ENCODE measurements around the gene PPP1R18.
"Not testable (repeated sequence)": the region's sequence is repeated elsewhere in the genome, so short reads cannot be mapped to it uniquely, and the experiment has no call there.

Gene PPP1R18

GRCh38 chr6:30666300-30666699 lies 20.1 kb downstream of the PPP1R18 start:
- peak in 1 of 2 donors; percentile 60 for DNase-seq (ENCODE audit: low read depth in 2 of 2)

DNA sequence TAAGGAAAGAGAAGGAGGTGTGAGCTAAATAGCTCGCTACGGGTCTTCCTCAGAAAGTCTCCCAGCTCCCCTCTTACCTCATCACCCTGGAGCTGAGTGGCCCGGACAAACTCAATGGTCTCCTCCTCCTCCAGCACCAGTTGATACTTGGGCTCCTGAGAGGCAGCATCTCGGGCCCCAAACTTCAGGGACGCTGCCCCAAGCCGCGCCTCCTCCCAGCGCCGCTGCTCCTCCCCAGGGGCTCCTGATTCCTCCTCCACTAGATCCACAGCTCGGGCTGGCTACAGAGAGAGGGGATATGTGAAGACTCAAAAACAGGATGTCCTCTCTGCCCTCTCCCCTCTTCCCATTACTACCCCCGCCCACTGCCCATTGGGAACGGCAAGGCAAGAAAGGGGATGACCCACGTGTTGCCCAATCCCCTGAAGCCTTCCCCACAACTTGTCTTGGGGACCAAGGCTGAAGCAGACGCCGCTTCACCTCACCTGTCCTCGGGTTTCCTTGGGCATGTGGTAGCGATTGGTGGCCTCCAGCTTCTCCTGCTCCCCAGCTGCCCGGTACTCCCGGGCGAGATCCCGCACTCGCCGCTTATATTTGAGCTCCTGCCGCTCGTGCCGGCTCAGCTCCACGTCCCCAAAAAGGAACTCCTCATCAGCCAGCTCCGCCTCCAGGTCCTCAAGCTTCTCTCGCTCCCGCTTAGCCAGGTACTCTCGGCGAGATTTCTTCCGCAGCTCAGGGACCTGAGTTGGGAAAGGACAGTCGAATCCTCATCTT lies 21.3 kb downstream of the PPP1R18 start:
- no peak for DNase-seq (ENCODE audit: low read depth in 2 of 2)

DNA sequence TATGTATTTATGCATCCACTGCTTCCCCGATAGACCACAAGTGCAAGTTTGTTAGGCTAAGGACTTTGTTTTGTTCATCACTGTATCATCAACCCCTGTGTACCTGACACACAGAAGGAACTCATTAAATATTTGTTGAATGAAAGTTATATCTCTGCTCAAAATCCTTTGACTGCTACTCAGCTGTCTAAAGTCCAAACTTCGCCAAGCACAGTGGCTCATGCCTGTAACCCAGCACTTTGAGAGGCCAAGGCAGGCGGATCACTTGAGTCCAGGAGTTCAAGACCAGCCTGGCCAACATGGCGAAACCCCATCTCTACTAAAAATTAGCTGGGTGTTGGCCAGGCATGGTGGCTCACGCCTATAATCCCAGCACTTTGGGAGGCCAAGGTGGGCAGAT lies 28.5 kb downstream of the PPP1R18 start:
- DNase-seq (ENCODE audit: low read depth in 2 of 2) = not testable (repeated sequence)

DNA sequence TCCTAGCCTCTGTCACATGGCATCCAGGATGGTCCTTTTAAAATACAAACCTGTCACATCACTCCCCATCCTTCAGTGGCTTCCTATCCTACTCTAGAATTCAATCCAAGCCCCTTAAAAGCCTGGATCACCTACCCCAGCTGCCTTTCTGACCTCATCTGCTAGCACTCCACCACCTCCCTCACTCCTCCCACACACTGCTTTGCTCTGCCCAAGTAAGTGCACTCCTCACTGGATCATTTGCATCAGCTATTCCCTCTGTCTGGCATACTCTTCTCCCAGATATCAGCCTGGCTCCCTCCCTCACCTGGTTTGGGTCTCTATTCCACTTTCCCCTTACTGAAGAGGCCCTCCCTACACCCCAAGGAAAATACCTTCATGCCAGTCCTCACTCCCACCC lies 29.0 kb downstream of the PPP1R18 start:
- no peak for DNase-seq (ENCODE audit: low read depth in 2 of 2)

GRCh38 chr6:30656513-30656912 lies 29.9 kb downstream of the PPP1R18 start:
- no peak for DNase-seq (ENCODE audit: low read depth in 2 of 2)

DNA sequence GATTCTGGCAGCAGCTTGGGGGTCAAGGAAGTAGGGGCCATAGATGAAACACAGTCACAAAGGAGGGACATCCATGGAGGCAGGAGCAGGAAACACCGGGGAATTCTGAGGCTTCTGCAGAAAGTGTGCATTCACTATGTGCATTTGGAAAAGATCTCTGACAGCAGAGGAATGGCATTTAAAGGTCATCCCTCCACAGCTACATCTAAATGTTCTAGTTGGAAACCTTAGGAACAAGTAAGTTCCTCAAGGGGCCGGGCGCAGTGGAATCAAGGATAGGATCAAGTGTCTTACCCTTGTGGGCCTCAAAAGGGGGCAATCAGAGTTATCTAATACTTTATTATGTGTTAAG lies 30.7 kb downstream of the PPP1R18 start:
- no peak for DNase-seq (ENCODE audit: low read depth in 2 of 2)

DNA sequence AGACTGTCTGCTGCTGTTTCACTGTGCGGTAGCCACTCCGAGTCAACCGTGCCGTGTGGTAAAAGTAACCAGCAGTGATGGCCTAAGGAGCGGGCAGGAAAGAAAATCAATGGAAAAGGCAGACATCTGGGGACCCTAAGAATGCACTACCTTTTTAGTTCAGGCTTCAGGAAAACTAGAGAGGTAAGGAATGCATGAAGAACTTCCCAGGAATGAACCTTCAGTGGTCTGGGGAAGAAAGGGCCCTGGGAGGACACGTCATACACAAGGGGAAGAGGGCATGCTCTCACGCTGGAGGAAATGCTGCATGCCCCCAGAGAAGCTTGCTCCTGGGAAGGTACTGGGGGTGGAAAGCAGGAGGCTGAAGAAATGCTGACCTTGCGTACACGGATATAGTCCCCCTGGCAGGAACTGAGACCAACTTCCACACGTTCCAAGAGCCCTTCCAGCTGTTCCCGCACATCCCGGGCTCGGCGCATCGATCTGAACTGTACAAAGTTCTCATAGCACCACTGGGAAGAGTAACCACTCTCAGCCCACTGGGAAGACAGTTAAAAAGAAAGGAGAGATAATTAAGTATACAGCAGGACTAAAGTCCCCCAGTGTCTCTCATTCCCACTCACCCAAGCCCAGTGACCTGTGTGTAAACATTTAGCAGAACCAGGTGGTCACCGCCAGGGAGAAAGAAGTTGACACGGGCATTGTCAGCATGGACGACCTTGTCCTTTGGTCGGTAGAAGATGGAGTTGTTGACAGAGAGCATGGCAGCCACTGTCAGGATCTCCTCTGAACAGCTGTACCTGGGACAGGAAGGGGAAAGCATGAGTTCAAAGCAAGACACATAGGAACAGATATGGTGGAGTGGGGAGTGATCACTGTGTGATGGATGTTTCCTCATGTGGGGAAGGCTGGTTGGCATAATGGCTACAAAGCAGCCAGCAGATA lies 31.4 kb downstream of the PPP1R18 start:
- DNase-seq (ENCODE audit: low read depth in 2 of 2) = no peak

GRCh38 chr6:30651143-30651542 lies 35.3 kb downstream of the PPP1R18 start:
- DNase-seq (ENCODE audit: low read depth in 2 of 2) = no peak

- peak; percentile 26 to 70 for DNase-seq (ENCODE audit: low read depth in 2 of 2)
Observed at GRCh38 chr6:30647242-30648116, 39.0 kb downstream of the PPP1R18 start.

GRCh38 chr6:30646450-30647241 lies 39.8 kb downstream of the PPP1R18 start, which contains the start of gene C6orf136:
Gene C6orf136 (plus strand): TSS chr6:30647133. CDS start chr6:30647232, 99 bp downstream.
- peak; percentile 88 to 93 for DNase-seq (ENCODE audit: low read depth in 2 of 2)

DNA sequence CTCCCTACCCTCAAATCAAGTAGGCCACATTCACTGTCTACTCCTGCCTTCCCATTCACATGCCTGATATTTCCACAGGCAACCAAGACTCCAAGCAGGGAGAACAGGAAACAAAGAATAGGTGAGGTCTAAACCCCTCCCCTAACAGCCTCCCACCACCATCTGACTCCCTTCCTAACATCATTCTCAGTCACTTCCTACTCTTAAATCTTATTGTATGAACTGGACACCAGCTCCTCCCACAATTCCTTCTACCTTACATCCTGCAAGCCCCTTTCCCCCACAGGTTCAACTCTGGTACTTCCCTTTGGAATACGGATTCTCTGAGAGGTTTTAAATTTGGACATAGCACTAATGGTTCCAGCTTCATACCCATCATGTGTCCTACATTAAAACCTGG lies 40.5 kb downstream of the PPP1R18 start:
- DNase-seq (ENCODE audit: low read depth in 2 of 2) = no peak

DNA sequence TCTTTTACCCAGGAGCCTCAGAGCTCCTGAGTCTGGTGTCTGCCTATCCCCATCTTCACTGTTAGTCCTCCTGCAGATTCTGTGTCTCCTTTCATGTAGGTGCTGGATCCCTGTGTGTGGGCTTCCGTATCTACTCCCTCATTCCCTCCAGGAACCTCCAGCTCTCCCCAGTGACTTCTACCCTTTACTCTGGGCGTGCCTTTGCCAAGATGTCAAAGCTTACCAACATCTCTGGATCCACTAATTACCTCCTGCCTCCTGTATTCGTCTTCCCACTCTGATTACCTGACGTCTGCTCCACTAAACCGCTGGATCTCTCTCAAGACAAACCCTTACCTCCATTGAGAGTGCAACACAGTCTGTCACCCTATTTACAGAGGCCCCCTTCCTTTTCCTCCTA lies 41.7 kb downstream of the PPP1R18 start:
- DNase-seq (ENCODE audit: low read depth in 2 of 2) = no peak

DNA sequence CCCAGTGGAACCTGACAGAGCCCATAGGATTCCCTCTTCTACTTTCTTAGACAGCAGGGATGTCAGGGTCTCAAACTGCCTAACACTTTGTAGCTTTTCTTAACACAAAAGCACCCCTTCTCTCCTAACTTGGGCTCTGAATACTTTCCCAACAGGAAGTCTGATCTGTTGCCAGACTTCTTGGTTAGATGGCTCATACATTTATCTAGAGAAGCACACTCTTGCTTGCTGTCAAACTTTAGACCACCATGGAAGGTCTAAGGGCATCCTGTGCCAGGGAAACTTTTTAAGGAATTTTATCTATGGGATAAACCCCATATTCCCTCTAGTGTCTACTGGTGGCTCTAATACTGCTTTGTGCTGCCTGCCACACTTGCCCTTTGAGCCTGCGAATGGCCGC lies 42.8 kb downstream of the PPP1R18 start:
- no peak for DNase-seq (ENCODE audit: low read depth in 2 of 2)

DNA sequence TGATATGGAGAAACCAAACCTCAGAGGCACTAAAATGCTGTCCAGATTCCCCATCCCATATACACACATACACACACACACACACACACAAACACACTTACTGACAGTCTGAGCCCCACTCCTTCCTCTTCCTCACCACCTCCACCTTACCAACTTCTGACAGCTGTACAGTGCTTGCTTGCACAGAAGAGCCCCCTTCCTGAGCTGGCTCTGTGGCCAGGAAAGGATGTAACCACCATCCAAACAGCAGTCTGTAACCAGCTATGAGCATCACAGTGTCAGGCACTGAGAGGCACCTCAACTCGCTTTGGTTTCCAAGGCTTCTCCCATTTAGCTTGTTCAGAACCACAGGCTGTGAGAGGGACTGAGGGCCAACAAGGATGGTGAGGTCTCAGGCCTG lies 45.4 kb downstream of the PPP1R18 start:
- DNase-seq (ENCODE audit: low read depth in 2 of 2) = no peak

- no peak for DNase-seq (ENCODE audit: low read depth in 2 of 2)
Observed at GRCh38 chr6:30640481-30640880, 46.0 kb downstream of the PPP1R18 start.

DNA sequence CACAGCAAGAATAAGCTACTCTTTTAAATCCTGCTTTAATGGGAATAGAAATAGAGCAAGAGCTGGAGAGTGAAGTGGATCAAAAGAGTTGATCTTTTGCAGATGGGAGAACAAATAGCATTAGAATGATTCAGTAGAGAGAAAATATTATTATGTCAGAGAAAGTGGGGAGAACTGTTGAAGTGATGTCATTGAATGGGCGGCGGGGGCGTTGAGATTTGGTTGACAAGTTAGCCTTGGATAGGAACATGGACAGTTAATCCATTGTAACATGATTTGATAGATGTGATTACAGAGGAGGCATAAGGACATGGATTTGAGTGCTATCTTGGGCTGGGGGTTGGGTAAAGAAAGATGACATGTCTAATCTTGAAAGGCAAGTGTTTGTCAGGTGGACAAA lies 50.6 kb downstream of the PPP1R18 start:
- no peak for DNase-seq (ENCODE audit: low read depth in 2 of 2)

DNA sequence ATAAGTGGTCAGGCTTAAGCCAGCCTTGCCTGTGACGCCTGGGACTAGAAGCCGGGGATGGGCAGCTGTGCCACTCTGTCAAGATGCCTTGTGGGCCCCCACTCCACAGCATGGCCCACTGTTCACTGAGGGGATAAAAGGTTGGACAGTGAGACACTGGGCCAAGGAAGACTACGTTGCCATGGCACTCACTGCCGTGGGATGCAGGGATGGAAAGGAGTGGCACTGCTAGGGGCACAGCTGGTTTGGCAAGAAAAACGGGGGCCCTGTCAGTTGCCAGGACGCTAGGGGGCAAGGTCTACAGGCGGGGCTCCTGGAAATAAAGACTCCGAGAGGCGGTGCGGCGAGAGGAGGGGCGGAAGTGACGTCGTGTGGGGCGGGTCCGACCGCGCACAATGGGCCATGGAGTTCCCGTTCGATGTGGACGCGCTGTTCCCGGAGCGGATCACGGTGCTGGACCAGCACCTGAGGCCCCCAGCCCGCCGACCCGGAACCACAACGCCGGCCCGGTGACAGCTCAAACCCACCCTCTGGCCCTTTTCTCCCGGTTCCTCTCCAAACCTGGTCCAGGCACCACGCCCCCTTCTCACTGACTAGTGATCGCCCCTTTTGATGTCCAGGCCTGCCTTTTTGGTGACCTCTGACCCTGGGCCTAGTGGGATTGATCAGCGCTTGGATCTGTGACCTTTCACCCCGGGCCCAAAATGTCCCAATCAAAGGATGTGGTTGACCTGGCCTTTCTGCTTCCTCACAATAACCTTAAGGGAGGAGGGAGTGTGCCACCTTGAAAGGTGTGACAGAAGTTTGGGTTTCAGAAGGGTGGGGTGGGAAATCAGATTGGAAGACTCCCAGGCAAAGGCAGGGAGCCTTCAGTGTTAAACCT lies 59.7 kb downstream of the PPP1R18 start, which contains the start of gene ATAT1:
TSS of gene ATAT1 (plus strand) at position 391 of the 883 bp plus-strand sequence.
- DNase-seq (ENCODE audit: low read depth in 2 of 2) = peak; percentile 81 to 85
